ENCODE results near the gene BRCC3. TPM values are rescaled to one million over a fixed set of nuclear protein-coding genes. Genes with fewer than 3 reads are reported as not detected.

The BRCC3 gene
- total RNA-seq, 1 donor from 2014 or later = 29.3 TPM

GRCh38 chrX:155069414-155069813 is 1.9 kb upstream of the BRCC3 start:
- H3K27me3 Mint-ChIP-seq (ENCODE audit: low read depth) = no peaks in the 10 kb centered on the region
- DNase-seq (ENCODE audit: low spot score) = no peak

DNA sequence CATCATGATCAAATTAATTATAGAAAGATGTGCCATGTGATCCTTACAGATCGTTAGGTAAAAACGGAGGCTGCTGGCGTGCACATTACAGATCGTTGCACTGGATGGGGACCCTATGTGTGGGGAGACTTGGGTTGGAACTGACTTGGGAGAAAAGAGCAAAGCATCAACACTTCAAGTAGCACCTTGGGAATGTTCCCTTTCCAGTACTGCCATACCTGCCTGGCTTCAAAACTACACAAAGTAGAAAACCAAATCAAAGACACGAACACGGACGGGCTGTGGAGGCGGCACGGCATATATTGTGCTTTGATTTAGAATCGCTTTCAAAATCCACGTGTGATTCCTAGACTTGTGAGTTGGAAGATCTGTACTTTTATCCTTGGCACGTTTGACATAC is 1.3 kb upstream of the BRCC3 start:
- no peak for DNase-seq (ENCODE audit: low spot score)
- Mint-ChIP-seq H3K27me3 (ENCODE audit: low read depth) (no peaks in the 10 kb centered on the region), H3K4me3 (ENCODE audit: low read depth) (peak overlapping the region; percentile 77), H3K9me3 (no peaks in the 10 kb centered on the region), H3K4me1 (ENCODE audit: low read depth) (peaks cover 40% of the 10 kb centered on the region), H3K27ac (peak overlapping the region; percentile 85), H3K36me3 (ENCODE audit: low read depth) (peaks cover 27% of the 10 kb centered on the region)
- intact Hi-C loops (cut with micrococcal nuclease) = loop anchor here (5.0 kb wide), 1 partner anchor 88 kb away; no protein-coding TSS in a partner anchor

More at GRCh38 chrX:155069414-155069813, 1.9 kb upstream of the BRCC3 start:
- Mint-ChIP-seq H3K27ac (no peak overlapping the region), H3K4me3 (ENCODE audit: low read depth) (peak overlapping the region; percentile 77), H3K36me3 (ENCODE audit: low read depth) (peaks cover 25% of the 10 kb centered on the region), H3K9me3 (no peaks in the 10 kb centered on the region), H3K4me1 (ENCODE audit: low read depth) (peaks cover 39% of the 10 kb centered on the region)
- intact Hi-C loops (cut with micrococcal nuclease) = no loop called here

GRCh38 chrX:155070663-155070974 is 689 bp upstream of the BRCC3 start:
- Mint-ChIP-seq H3K9me3 (no peaks in the 10 kb centered on the region), H3K4me1 (ENCODE audit: low read depth) (peaks cover 44% of the 10 kb centered on the region), H3K27ac (peak overlapping the region; percentile 85), H3K36me3 (ENCODE audit: low read depth) (peaks cover 32% of the 10 kb centered on the region), H3K27me3 (ENCODE audit: low read depth) (no peaks in the 10 kb centered on the region), H3K4me3 (ENCODE audit: low read depth) (peak overlapping the region; percentile 77)
- no peak for DNase-seq (ENCODE audit: low spot score)
- intact Hi-C loops (cut with micrococcal nuclease) = loop anchor here (5.0 kb wide), 1 partner anchor 88 kb away; no protein-coding TSS in a partner anchor

GRCh38 chrX:155071694-155072280 is 479 bp downstream of the BRCC3 start:
- Mint-ChIP-seq H3K36me3 (ENCODE audit: low read depth) (peaks cover 41% of the 10 kb centered on the region), H3K4me1 (ENCODE audit: low read depth) (peaks cover 41% of the 10 kb centered on the region), H3K27ac (peak overlapping the region; percentile 95), H3K9me3 (no peaks in the 10 kb centered on the region), H3K27me3 (ENCODE audit: low read depth) (no peaks in the 10 kb centered on the region), H3K4me3 (ENCODE audit: low read depth) (peak overlapping the region; percentile 94)
- intact Hi-C loops (cut with micrococcal nuclease) = loop anchor here (1.0 to 5.0 kb wide), 2 partner anchors 45 to 89 kb away; partner anchors contain the start of gene FUNDC2
- no peak for DNase-seq (ENCODE audit: low spot score)

- Mint-ChIP-seq H3K4me1 (ENCODE audit: low read depth) (no peaks in the 10 kb centered on the region), H3K27ac (no peak overlapping the region), H3K36me3 (ENCODE audit: low read depth) (peaks cover 33% of the 10 kb centered on the region), H3K4me3 (ENCODE audit: low read depth) (no peak overlapping the region), H3K9me3 (no peaks in the 10 kb centered on the region), H3K27me3 (ENCODE audit: low read depth) (no peaks in the 10 kb centered on the region)
- intact Hi-C loops (cut with micrococcal nuclease) = loop anchor here (10.0 kb wide), 1 partner anchor 738 kb away; no protein-coding TSS in a partner anchor
- DNase-seq (ENCODE audit: low spot score) = no peak
Observed at GRCh38 chrX:155086202-155086840, 15.0 kb downstream of the BRCC3 start.

DNA sequence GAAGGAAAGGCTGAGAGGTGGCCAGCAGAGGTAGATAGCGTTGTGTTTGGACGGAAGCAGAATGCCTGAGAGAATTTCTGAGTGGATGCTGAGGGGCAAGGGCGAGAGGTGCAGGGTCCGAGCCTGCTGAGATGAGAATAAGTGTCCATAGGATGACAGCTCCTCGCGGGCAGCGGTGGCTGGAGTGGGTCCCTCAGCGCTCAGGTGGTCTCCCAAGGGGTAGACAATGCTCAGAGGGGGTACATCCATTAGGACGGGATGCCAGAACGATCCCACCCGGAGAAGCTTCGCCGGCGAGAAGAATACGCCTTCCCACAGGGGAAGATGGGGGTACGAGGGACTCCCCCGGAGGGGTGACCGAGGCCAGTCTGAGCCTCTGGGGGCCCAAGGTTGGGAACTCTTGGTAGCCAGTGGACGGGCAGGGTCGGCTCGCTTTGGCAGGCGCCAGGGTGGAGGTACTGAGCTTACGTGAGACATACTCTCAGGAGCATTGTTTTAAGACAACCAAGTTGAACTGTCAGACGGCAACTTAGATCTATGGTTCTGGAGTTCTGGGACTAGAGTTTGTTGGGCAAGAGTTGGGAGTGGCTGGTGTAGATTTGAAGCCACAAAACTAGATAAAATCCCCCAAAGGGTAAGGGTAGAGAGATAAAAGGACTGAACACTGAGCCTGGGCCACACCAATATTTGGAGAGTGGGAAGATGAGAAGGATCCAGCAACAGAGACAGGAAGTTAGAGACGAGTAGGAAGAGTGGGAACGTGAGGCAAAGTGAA is 15.8 kb downstream of the BRCC3 start:
- intact Hi-C loops (cut with micrococcal nuclease) = loop anchor here (10.0 kb wide), 1 partner anchor 738 kb away; no protein-coding TSS in a partner anchor
- DNase-seq (ENCODE audit: low spot score) = no peak
- H3K4me3 Mint-ChIP-seq (ENCODE audit: low read depth) = no peak overlapping the region
- peaks cover 30% of the 10 kb centered on the region for H3K36me3 Mint-ChIP-seq (ENCODE audit: low read depth)
- no peak overlapping the region for H3K27ac Mint-ChIP-seq
- H3K27me3 Mint-ChIP-seq (ENCODE audit: low read depth) = no peaks in the 10 kb centered on the region
- no peaks in the 10 kb centered on the region for H3K9me3 Mint-ChIP-seq
- H3K4me1 Mint-ChIP-seq (ENCODE audit: low read depth) = no peaks in the 10 kb centered on the region

DNA sequence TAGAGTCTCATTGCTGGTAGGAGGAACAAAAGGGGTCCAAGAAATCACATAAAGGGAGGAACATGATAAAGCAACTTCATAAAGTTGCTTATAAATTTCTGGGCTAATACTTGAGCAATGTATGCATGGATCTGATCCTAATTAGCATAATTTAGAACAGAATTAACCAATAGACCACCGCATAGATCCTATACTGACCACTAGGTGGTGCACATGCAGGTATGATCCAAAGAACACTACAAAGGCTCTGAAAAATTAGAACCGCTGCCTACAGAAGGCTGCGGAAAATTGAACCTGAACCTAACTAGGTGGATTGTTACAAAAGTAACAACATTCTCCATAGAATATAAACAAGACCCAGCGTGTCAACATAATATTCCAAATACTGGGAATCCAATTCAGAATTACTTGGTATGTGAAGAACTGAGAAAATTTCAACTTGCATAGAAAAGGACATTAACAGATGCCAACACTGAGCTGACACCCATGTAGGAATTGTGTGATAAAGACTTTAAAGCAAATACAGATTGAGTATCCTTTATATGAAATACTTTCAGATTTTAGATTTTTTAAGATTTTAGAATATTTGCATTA is 23.3 kb downstream of the BRCC3 start:
- H3K4me3 Mint-ChIP-seq (ENCODE audit: low read depth) = no peak overlapping the region
- no peaks in the 10 kb centered on the region for H3K9me3 Mint-ChIP-seq
- H3K4me1 Mint-ChIP-seq (ENCODE audit: low read depth) = no peaks in the 10 kb centered on the region
- no peak for DNase-seq (ENCODE audit: low spot score)
- peaks cover 36% of the 10 kb centered on the region for H3K36me3 Mint-ChIP-seq (ENCODE audit: low read depth)
- intact Hi-C loops (cut with micrococcal nuclease) = loop anchor here (5.0 kb wide), 1 partner anchor 123 kb away; the partner anchor contains the start of gene VBP1
- H3K27me3 Mint-ChIP-seq (ENCODE audit: low read depth) = no peaks in the 10 kb centered on the region
- no peak overlapping the region for H3K27ac Mint-ChIP-seq

DNA sequence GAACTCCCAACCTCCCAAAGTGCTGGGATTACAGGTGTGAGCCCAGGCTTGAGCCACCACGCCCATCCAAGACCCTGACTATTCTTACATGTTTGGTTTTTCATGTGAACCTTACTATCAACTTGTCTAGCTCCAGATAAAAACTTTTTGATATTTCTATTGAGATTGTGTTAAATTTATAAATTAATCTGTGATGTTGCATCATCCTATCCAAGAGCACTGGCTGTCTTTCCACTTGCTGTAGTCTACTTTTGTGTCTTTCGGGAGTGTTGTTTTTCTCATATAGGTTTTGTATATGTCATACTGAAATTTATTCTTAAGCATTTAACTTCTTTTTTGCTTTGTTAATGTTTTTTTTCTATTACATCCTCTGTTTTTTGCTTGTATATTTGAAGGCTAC is 34.6 kb downstream of the BRCC3 start:
- no peak overlapping the region for H3K4me3 Mint-ChIP-seq (ENCODE audit: low read depth)
- DNase-seq (ENCODE audit: low spot score) = no peak
- no peaks in the 10 kb centered on the region for H3K27me3 Mint-ChIP-seq (ENCODE audit: low read depth)
- H3K27ac Mint-ChIP-seq = no peak overlapping the region
- peaks cover 6% of the 10 kb centered on the region for H3K4me1 Mint-ChIP-seq (ENCODE audit: low read depth)
- intact Hi-C loops (cut with micrococcal nuclease) = no loop called here
- peaks cover 55% of the 10 kb centered on the region for H3K36me3 Mint-ChIP-seq (ENCODE audit: low read depth)
- peaks cover 3% of the 10 kb centered on the region for H3K9me3 Mint-ChIP-seq

- H3K36me3 Mint-ChIP-seq (ENCODE audit: low read depth) = peaks cover 63% of the 10 kb centered on the region
- peaks cover 3% of the 10 kb centered on the region for H3K4me1 Mint-ChIP-seq (ENCODE audit: low read depth)
- no peak for DNase-seq (ENCODE audit: low spot score)
- H3K9me3 Mint-ChIP-seq = peaks cover 3% of the 10 kb centered on the region
- no peak overlapping the region for H3K27ac Mint-ChIP-seq
- no peaks in the 10 kb centered on the region for H3K27me3 Mint-ChIP-seq (ENCODE audit: low read depth)
- no peak overlapping the region for H3K4me3 Mint-ChIP-seq (ENCODE audit: low read depth)
- intact Hi-C loops (cut with micrococcal nuclease) = no loop called here
Observed at GRCh38 chrX:155108427-155108826, 37.1 kb downstream of the BRCC3 start.

DNA sequence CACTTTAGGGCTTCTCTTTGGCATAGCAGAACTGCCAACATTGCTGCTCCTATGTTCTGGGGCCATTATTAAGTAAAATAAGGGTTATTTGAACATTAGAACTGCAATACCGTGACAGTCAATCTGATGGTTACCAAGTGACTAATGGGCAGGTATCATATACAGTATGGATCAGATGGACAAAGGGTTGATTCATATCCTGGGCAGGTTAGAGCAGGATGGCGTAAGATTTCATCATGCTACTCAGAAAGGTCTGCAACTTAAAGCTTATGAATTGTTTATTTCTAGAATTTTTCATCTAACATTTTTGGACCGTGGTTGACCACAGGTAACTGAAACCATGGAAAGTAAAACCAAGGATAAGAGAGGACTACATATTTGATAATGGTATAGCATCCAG is 40.9 kb downstream of the BRCC3 start:
- Mint-ChIP-seq H3K9me3 (peaks cover 3% of the 10 kb centered on the region), H3K27ac (no peak overlapping the region), H3K36me3 (ENCODE audit: low read depth) (peaks cover 72% of the 10 kb centered on the region), H3K4me1 (ENCODE audit: low read depth) (peaks cover 3% of the 10 kb centered on the region), H3K27me3 (ENCODE audit: low read depth) (no peaks in the 10 kb centered on the region), H3K4me3 (ENCODE audit: low read depth) (no peak overlapping the region)
- intact Hi-C loops (cut with micrococcal nuclease) = no loop called here
- no peak for DNase-seq (ENCODE audit: low spot score)

- peaks cover 66% of the 10 kb centered on the region for H3K36me3 Mint-ChIP-seq (ENCODE audit: low read depth)
- H3K9me3 Mint-ChIP-seq = peaks cover 3% of the 10 kb centered on the region
- intact Hi-C loops (cut with micrococcal nuclease) = no loop called here
- no peak overlapping the region for H3K27ac Mint-ChIP-seq
- peaks cover 3% of the 10 kb centered on the region for H3K4me1 Mint-ChIP-seq (ENCODE audit: low read depth)
- no peak for DNase-seq (ENCODE audit: low spot score)
- no peaks in the 10 kb centered on the region for H3K27me3 Mint-ChIP-seq (ENCODE audit: low read depth)
- H3K4me3 Mint-ChIP-seq (ENCODE audit: low read depth) = no peak overlapping the region
Observed at GRCh38 chrX:155113097-155113496, 41.8 kb downstream of the BRCC3 start.

GRCh38 chrX:155115174-155115819 is 44.0 kb downstream of the BRCC3 start:
- intact Hi-C loops (cut with micrococcal nuclease) = no loop called here
- H3K4me1 Mint-ChIP-seq (ENCODE audit: low read depth) = no peaks in the 10 kb centered on the region
- H3K36me3 Mint-ChIP-seq (ENCODE audit: low read depth) = peaks cover 63% of the 10 kb centered on the region
- H3K4me3 Mint-ChIP-seq (ENCODE audit: low read depth) = no peak overlapping the region
- no peak for DNase-seq (ENCODE audit: low spot score)
- H3K27me3 Mint-ChIP-seq (ENCODE audit: low read depth) = no peaks in the 10 kb centered on the region
- H3K27ac Mint-ChIP-seq = no peak overlapping the region
- H3K9me3 Mint-ChIP-seq = peaks cover 3% of the 10 kb centered on the region

Measured in activated T-helper 2 cell treated with anti-CD3 and anti-CD28 coated beads, Interferon-gamma antibody, Interleukin-2, Interleukin-4, amounts not matched to agents 10 μg/mL and 5 μg/mL and 100 μg/mL, durations not matched to agents 14 hours and 24 hours and 36 hours (primary cell).